ENCODE measurements around the gene CLDN6.
A peak's percentile ranks its signal among the peaks of the same experiment; 100 is the strongest.

CLDN6 gene

GRCh38 chr16:2992383-2993081 is 25.5 kb downstream of the CLDN6 start:
- Histone ChIP-seq H3K9ac (ENCODE audit: low read depth, low read length) (no peak overlapping the region), H3K4me1 (ENCODE audit: control insufficient read depth, insufficient read depth, low read length) (peaks cover 20% of the 10 kb centered on the region), H3K27me3 (ENCODE audit: control insufficient read depth, insufficient read depth, low read length) (no peaks in the 10 kb centered on the region), H3K36me3 (ENCODE audit: control insufficient read depth, insufficient read depth, low read length) (no peaks in the 10 kb centered on the region), H3K27ac (ENCODE audit: low read depth, low read length) (no peak overlapping the region), H3K9me3 (ENCODE audit: control insufficient read depth, insufficient read depth, low read length) (no peaks in the 10 kb centered on the region), H3K4me3 (ENCODE audit: low read depth, low read length) (no peak overlapping the region)

- Histone ChIP-seq H3K9ac (ENCODE audit: low read depth, low read length) (no peak overlapping the region), H3K27me3 (ENCODE audit: control insufficient read depth, insufficient read depth, low read length) (no peaks in the 10 kb centered on the region), H3K4me1 (ENCODE audit: control insufficient read depth, insufficient read depth, low read length) (peaks cover 17% of the 10 kb centered on the region), H3K36me3 (ENCODE audit: control insufficient read depth, insufficient read depth, low read length) (no peaks in the 10 kb centered on the region), H3K4me3 (ENCODE audit: low read depth, low read length) (no peak overlapping the region), H3K9me3 (ENCODE audit: control insufficient read depth, insufficient read depth, low read length) (no peaks in the 10 kb centered on the region), H3K27ac (ENCODE audit: low read depth, low read length) (no peak overlapping the region)
Measured at GRCh38 chr16:2991566-2992261, 26.3 kb downstream of the CLDN6 start.

DNA sequence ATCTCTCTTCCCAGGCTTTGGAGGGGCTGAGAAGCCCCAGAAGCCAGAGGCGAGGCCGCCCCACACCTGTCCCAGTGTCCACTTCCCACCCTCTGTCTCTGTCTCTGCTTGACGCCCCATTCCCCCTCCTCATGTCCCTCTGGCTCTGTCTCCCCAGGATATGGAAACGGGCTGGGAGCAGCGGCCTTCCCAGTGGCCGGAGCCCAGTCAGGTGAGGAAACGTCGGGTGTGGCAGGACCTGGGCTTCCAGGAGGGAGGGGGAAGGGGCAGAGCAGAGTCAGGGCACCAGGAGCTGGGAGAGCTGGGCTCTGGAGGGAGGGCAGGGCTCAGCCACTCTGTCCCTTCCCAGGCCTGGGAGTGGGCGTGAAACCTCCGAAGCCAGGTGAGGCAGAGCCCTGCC is 27.1 kb downstream of the CLDN6 start:
- H3K4me3 ChIP-seq (ENCODE audit: low read depth, low read length) = no peak overlapping the region
- no peaks in the 10 kb centered on the region for H3K27me3 ChIP-seq (ENCODE audit: control insufficient read depth, insufficient read depth, low read length)
- no peaks in the 10 kb centered on the region for H3K9me3 ChIP-seq (ENCODE audit: control insufficient read depth, insufficient read depth, low read length)
- no peak overlapping the region for H3K9ac ChIP-seq (ENCODE audit: low read depth, low read length)
- H3K4me1 ChIP-seq (ENCODE audit: control insufficient read depth, insufficient read depth, low read length) = peaks cover 16% of the 10 kb centered on the region
- H3K27ac ChIP-seq (ENCODE audit: low read depth, low read length) = no peak overlapping the region
- H3K36me3 ChIP-seq (ENCODE audit: control insufficient read depth, insufficient read depth, low read length) = no peaks in the 10 kb centered on the region

DNA sequence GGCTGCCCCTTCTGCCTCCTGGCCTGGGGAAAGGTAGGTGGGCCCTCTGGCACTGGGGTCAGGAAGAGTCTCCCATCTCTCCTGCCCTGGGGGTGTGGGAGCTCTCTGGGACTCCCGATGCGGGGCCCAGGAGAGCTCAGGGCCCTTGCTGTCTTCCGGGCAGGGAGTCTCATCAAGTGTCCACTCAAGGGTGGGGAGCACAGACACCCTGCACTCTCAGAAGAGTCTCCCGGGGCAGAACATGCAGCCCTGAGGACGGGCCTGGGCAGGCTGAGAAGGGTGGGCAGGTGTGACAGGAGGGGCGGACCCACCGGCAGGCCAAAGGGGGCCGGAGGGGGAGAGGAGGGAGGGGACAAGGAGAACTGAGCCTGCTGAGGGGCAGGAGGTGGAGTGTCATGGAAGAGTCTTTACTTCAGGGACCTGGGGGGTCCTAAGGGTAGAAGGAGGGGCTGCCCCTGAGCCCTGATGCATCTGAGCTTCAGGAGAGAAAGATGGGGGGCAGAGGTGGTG is 29.3 kb downstream of the CLDN6 start:
- H3K4me3 ChIP-seq (ENCODE audit: low read depth, low read length) = no peak overlapping the region
- H3K27me3 ChIP-seq (ENCODE audit: control insufficient read depth, insufficient read depth, low read length) = no peaks in the 10 kb centered on the region
- no peaks in the 10 kb centered on the region for H3K36me3 ChIP-seq (ENCODE audit: control insufficient read depth, insufficient read depth, low read length)
- H3K4me1 ChIP-seq (ENCODE audit: control insufficient read depth, insufficient read depth, low read length) = peaks cover 16% of the 10 kb centered on the region
- no peak overlapping the region for H3K9ac ChIP-seq (ENCODE audit: low read depth, low read length)
- H3K27ac ChIP-seq (ENCODE audit: low read depth, low read length) = no peak overlapping the region
- no peaks in the 10 kb centered on the region for H3K9me3 ChIP-seq (ENCODE audit: control insufficient read depth, insufficient read depth, low read length)

DNA sequence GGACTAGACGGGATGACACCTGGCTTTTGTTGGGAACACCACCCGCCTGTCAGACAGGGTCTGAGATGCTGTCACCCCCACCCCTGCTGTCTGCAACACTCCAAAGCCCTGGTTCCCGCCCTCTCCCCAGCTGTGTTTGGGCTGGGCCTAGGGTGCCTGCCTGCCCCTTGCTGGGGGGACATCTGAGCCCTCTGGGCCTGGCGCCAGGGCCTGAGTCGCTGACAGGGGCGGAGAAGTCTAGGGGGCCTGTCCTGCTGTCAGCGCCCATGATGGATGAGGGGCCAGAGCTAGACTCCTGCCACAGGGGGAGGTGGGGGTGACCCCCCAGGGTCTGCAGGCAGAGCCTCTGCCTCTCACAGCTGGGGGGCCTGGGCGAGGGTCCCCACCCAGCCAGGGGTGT is 30.1 kb downstream of the CLDN6 start:
- H3K27me3 ChIP-seq (ENCODE audit: control insufficient read depth, insufficient read depth, low read length) = no peaks in the 10 kb centered on the region
- H3K9ac ChIP-seq (ENCODE audit: low read depth, low read length) = no peak overlapping the region
- no peak overlapping the region for H3K27ac ChIP-seq (ENCODE audit: low read depth, low read length)
- H3K4me1 ChIP-seq (ENCODE audit: control insufficient read depth, insufficient read depth, low read length) = peaks cover 19% of the 10 kb centered on the region
- H3K4me3 ChIP-seq (ENCODE audit: low read depth, low read length) = no peak overlapping the region
- no peaks in the 10 kb centered on the region for H3K36me3 ChIP-seq (ENCODE audit: control insufficient read depth, insufficient read depth, low read length)
- no peaks in the 10 kb centered on the region for H3K9me3 ChIP-seq (ENCODE audit: control insufficient read depth, insufficient read depth, low read length)

DNA sequence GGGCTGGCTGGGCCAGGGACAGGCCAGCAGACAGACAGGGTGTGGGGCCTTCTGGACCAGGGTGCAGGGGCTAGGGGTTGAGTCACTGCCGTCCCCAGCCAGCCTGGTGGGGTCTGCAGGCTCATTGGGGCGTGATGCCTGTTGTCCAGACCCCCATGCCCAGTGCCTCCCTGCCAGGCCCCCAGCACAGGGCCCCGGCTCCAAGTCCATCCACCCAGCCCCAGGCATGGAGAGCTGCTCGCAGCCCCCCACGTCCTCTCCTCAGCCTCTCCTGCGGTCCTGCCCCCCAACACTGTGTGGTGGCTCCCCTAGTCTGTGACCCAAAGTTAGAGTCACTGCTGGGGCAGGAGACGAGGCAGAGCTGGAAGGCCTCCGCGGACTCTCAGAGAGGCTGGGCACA is 30.7 kb downstream of the CLDN6 start:
- Histone ChIP-seq H3K27ac (ENCODE audit: low read depth, low read length) (no peak overlapping the region), H3K9me3 (ENCODE audit: control insufficient read depth, insufficient read depth, low read length) (no peaks in the 10 kb centered on the region), H3K36me3 (ENCODE audit: control insufficient read depth, insufficient read depth, low read length) (no peaks in the 10 kb centered on the region), H3K27me3 (ENCODE audit: control insufficient read depth, insufficient read depth, low read length) (no peaks in the 10 kb centered on the region), H3K4me1 (ENCODE audit: control insufficient read depth, insufficient read depth, low read length) (peaks cover 21% of the 10 kb centered on the region), H3K9ac (ENCODE audit: low read depth, low read length) (no peak overlapping the region), H3K4me3 (ENCODE audit: low read depth, low read length) (no peak overlapping the region)

DNA sequence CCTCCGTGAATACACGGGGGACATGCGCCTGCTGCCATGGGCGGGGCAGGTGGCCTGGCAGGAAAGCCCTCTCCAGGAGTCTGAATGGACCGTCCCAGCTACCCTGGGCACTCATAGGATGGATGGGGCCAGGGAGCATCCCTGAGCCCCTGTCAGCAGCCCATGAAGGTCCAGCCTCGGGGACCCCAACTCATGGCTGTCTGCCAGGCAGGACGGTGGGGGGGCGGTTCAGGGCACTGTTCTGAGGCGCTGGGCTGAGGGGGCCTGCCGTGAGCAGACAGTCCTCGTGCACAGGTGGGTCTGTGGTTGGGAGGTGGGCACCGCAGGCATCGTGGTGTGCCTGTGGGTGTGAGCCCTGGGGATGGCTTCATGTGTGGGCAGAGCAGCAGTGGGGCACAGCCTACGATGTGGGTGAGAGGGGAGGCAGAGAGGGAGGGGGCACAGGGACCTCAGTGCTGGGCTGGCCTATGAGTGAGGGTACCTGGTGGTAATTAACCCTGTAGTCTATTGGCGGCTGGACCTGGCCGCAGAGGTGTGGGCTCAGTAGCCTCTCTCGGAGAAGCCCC is 31.3 kb downstream of the CLDN6 start:
- peaks cover 27% of the 10 kb centered on the region for H3K4me1 ChIP-seq (ENCODE audit: control insufficient read depth, insufficient read depth, low read length)
- H3K27me3 ChIP-seq (ENCODE audit: control insufficient read depth, insufficient read depth, low read length) = no peaks in the 10 kb centered on the region
- no peaks in the 10 kb centered on the region for H3K36me3 ChIP-seq (ENCODE audit: control insufficient read depth, insufficient read depth, low read length)
- H3K9ac ChIP-seq (ENCODE audit: low read depth, low read length) = no peak overlapping the region
- H3K4me3 ChIP-seq (ENCODE audit: low read depth, low read length) = no peak overlapping the region
- no peak overlapping the region for H3K27ac ChIP-seq (ENCODE audit: low read depth, low read length)
- no peaks in the 10 kb centered on the region for H3K9me3 ChIP-seq (ENCODE audit: control insufficient read depth, insufficient read depth, low read length)

- no peaks in the 10 kb centered on the region for H3K27me3 ChIP-seq (ENCODE audit: control insufficient read depth, insufficient read depth, low read length)
- H3K9ac ChIP-seq (ENCODE audit: low read depth, low read length) = no peak overlapping the region
- peaks cover 32% of the 10 kb centered on the region for H3K4me1 ChIP-seq (ENCODE audit: control insufficient read depth, insufficient read depth, low read length)
- H3K9me3 ChIP-seq (ENCODE audit: control insufficient read depth, insufficient read depth, low read length) = no peaks in the 10 kb centered on the region
- H3K27ac ChIP-seq (ENCODE audit: low read depth, low read length) = no peak overlapping the region
- H3K36me3 ChIP-seq (ENCODE audit: control insufficient read depth, insufficient read depth, low read length) = no peaks in the 10 kb centered on the region
- H3K4me3 ChIP-seq (ENCODE audit: low read depth, low read length) = no peak overlapping the region
Measured at GRCh38 chr16:2985893-2986355, 32.1 kb downstream of the CLDN6 start.

GRCh38 chr16:2985462-2985861 is 32.5 kb downstream of the CLDN6 start:
- H3K4me1 ChIP-seq (ENCODE audit: control insufficient read depth, insufficient read depth, low read length) = peaks cover 32% of the 10 kb centered on the region
- H3K9ac ChIP-seq (ENCODE audit: low read depth, low read length) = no peak overlapping the region
- H3K27ac ChIP-seq (ENCODE audit: low read depth, low read length) = no peak overlapping the region
- no peaks in the 10 kb centered on the region for H3K36me3 ChIP-seq (ENCODE audit: control insufficient read depth, insufficient read depth, low read length)
- H3K9me3 ChIP-seq (ENCODE audit: control insufficient read depth, insufficient read depth, low read length) = no peaks in the 10 kb centered on the region
- no peak overlapping the region for H3K4me3 ChIP-seq (ENCODE audit: low read depth, low read length)
- H3K27me3 ChIP-seq (ENCODE audit: control insufficient read depth, insufficient read depth, low read length) = no peaks in the 10 kb centered on the region

DNA sequence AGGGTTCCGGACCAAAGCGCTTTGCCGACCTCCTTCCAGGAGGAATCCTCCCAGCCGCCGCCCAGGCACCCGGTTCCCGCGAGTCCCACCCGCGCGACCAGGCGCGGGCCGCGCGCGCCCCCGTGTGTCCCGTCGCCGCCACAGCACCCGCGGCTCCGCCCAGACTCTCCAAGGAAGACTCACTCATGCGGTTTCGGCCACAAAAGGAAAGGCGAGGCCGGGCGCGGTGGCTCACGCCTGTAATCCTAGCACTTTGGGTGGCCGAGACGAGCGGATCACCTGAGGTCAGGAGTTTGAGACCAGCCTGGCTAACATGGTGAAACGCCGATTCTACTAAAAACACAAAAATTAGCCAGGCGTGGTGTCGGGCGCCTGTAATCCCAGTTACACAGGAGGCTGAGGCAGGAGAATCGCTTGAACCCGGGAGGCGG is 34.3 kb downstream of the CLDN6 start:
- H3K4me1 ChIP-seq (ENCODE audit: control insufficient read depth, insufficient read depth, low read length) = peaks cover 27% of the 10 kb centered on the region
- H3K36me3 ChIP-seq (ENCODE audit: control insufficient read depth, insufficient read depth, low read length) = 0 out of 2 replicates have a peak, but pooled peaks cover 5% of the 10 kb centered on the region
- no peak overlapping the region for H3K4me3 ChIP-seq (ENCODE audit: low read depth, low read length)
- no peaks in the 10 kb centered on the region for H3K27me3 ChIP-seq (ENCODE audit: control insufficient read depth, insufficient read depth, low read length)
- no peaks in the 10 kb centered on the region for H3K9me3 ChIP-seq (ENCODE audit: control insufficient read depth, insufficient read depth, low read length)
- H3K9ac ChIP-seq (ENCODE audit: low read depth, low read length) = no peak overlapping the region
- H3K27ac ChIP-seq (ENCODE audit: low read depth, low read length) = peak overlapping the region; percentile 35

DNA sequence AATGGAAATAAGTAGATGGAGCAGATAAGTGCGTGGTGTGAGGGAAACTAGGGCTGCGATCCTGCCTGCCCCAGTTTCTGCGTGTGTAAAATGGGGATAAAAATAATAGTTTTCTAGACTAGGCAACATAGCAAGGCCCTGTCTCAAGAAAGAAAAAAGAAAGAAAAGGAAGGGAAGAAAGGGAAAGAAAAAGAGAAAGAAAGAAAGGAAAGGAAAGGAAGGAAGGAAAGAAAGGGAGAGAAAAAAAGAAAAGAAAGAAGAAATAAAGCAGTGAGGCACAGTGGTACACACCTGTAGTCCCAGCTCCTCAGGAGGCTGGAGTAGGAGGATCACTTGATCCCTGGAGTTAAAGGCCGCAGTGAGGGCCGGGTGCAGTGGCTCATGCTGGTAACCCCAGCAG is 35.6 kb downstream of the CLDN6 start:
- H3K9me3 ChIP-seq (ENCODE audit: control insufficient read depth, insufficient read depth, low read length) = no peaks in the 10 kb centered on the region
- H3K9ac ChIP-seq (ENCODE audit: low read depth, low read length) = no peak overlapping the region
- peaks cover 27% of the 10 kb centered on the region for H3K4me1 ChIP-seq (ENCODE audit: control insufficient read depth, insufficient read depth, low read length)
- peak overlapping the region; percentile 98 for H3K27ac ChIP-seq (ENCODE audit: low read depth, low read length)
- H3K4me3 ChIP-seq (ENCODE audit: low read depth, low read length) = no peak overlapping the region
- H3K27me3 ChIP-seq (ENCODE audit: control insufficient read depth, insufficient read depth, low read length) = no peaks in the 10 kb centered on the region
- H3K36me3 ChIP-seq (ENCODE audit: control insufficient read depth, insufficient read depth, low read length) = peaks cover 13% of the 10 kb centered on the region
